Stimulated activated CD4-positive, alpha-beta T cell treated with anti-CD3 and anti-CD28 coated beads, Interleukin-12 subunit alpha, Interleukin-12 subunit beta, amount 100 ng/mL, for 4 hours (primary cell): ENCODE results near the gene EEFSEC.

Source experiments
- DNase-seq: peaks from one replicate; pipeline ENCODE4 v3.0.0-alpha.2; 2020

EEFSEC gene

GRCh38 chr3:128402319-128402718 is 249.0 kb downstream of the EEFSEC start:
- DNase-seq, result no peak

GRCh38 chr3:128402998-128403397 is 249.7 kb downstream of the EEFSEC start:
- DNase-seq, result no peak

- DNase-seq, result no peak
These were observed 251.2 kb downstream of the EEFSEC start for GRCh38 chr3:128404276-128405068.

- DNase-seq, result no peak
These were observed 252.4 kb downstream of the EEFSEC start for GRCh38 chr3:128405554-128406277.

DNA sequence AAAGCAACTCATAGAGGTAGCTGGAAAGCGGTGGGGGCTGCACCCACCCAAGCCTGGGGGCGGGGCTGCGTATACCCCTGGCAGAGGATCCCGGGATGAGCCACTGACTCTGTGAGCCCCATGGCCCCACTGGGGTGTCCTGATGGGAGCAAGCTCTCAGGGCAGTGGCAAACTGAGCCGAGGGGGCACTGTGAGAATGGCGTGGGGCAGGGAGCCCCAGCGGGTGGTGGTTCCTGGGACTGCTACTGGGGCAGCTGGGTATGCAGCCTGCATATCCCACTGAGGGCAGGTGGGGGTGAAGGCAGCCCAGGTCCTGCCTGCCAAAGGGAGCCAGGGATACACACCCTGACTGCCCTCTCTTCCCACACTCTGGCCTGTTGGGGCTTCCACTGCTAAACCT is 254.0 kb downstream of the EEFSEC start:
- DNase-seq, result no peak

DNA sequence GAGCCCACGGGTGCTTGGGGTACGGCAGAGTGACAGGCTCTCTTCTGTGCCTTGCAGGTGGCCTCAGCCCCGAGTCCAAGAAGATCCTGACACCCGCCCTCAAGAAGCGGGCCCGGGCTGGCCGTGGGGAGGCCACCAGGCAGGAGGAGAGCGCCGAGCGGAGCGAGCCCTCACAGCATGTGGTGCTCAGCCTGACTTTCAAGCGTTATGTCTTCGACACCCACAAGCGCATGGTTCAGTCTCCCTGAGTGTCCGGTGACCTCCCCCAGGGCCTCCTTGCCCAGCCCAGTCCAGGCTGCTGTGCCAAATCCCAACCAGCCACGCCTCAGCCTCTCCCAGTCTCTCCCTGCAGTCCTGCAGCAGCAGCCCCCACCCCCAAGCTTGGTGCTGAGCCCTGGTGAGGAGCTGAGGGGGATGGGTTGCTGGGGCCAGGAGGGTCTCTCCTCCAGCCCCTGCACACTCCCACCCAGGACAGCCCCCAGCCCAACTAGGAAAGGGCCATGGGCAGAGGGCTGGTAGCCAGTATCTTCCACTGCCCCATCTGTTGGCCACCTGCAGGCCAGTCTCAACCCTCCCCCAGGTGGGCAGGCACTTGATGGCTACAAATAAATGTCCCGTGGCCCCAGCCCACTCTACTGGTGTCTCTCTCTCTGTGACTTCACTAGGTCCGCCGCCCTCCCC is 254.9 kb downstream of the EEFSEC start:
- no peak for DNase-seq

GRCh38 chr3:128408693-128409623 is 255.7 kb downstream of the EEFSEC start:
- DNase-seq, result no peak

DNA sequence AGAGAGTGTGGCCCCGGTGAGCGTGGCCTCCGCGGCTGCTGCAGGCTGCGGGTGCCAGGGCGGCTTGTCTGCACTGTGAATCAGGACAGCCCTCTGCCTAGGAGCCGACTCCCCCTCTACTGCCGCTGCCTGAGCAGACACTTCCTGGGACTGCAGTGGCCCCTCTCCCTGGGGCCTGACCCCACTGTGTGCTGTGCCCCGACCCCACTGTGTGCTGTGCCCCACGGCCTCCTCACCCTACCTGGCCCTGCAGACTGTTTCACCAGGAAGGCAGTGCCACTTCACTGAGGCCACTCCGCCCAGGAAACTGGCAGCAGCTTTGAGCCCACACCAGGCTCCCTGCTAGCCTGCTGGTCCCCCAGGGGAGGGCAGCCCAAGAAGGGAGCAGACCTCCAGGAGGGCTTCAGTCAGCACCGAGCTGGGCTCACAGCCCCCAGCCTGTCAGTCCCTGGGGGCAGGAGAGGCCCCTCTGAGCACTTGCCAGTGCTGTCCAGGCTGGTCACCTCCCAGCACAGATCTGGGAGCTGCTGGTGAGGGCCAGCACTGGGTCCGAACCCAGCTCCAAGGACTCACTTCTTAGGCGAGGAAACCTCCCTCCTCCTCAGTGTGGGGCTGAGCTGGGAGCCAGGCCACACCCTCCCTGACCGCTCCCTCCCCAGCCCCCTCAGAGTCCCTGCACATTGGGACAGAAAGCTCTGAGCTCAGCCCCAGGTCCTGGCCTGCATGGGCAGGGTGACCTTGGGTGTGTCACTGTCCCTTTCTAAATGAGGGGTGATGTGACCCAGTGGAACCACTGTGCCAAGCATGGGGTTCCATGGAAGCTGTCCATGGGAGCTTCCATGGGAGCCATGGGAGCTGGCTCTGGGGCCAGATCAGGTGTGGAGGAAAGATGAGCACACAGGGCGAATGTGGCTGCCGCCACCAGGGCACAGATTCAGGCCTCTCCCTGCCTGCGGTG is 256.6 kb downstream of the EEFSEC start:
- DNase-seq, result no peak

- DNase-seq, result no peak
These were observed 257.6 kb downstream of the EEFSEC start for GRCh38 chr3:128410669-128411573.

DNA sequence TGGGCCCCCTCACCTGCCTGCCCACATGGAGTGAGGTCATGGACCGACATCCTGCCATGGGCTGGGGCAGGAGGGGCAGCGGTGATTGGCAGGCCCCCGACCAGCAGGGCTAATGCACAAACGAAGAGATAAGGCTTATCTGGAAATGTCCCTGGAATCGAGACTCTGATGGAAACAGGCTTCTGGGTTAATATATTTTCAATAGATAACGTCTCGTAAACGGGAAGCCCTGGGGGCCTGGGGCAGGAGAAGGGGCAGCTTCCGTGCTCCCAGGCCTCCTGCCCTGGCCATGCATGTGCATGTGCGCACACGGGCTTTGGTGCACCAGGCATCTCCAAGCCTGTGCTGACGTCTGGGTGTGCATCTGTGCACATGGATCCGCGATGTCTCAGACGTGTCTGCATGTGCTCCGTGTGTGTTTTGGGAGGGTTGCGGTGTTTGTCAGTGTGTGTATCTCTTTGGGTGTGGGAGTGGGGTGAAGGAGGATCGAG is 258.3 kb downstream of the EEFSEC start:
- DNase-seq, result no peak

DNA sequence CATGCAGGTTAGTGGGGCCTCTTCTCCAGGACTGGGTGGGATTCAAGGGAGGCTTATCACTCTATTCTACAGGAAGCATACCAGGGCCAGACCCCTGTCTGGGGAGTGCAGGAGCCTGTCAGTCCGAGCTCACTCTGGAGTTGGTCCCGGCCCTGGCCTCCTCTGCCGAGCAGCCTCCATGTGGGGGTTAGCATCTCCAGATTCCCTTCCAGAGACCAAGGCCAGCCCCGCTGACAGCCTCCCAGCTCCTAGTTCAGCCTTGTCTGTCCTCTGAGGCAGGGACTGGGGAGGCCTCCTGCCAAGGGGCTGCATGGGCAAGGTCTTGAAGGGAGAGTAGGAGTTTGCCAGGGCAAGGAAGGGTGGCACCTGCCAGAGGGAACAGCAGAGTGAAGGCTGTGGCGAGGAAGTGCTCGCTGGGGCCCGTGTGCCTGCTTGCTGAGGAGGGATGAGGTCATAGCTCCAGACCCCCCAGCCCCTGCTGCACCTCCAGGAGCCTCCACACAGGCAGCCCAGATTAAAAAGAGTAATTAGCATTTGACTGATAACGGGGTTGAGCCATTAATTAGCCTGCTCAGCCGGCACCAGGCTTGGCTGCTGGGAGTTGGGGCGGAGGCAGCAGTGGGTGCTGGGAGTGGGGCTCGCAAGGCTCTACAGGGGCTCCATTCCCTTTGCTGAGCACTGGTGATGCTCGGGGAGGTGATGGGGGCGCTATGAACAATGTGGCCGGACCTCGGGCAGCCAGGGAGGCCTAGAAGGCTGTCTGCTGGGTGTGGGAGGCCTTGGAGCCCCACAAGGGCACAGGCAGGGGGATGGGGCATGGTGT is 259.1 kb downstream of the EEFSEC start:
- no peak for DNase-seq

DNA sequence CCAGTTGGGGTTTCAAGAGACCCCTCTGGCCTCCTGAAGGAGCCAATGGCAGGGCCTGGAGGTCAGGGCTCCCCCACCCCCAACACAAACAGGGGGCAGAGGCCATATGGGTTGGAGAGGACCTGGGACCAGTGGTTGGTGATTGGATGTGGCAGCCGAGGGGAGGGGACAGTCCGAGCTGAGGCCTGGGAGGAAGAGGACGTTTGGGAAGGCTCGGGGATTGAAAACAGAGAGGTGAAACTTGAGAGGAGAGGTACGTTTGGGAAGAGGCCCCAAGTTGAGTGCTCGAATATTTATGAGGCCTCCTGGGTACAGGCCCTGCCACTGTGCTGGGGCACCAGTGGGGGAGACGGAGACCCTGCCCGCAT is 259.7 kb downstream of the EEFSEC start:
- DNase-seq, result no peak

- no peak for DNase-seq
These were observed 260.3 kb downstream of the EEFSEC start for GRCh38 chr3:128413413-128414205.

- DNase-seq, result no peak
These were observed 262.0 kb downstream of the EEFSEC start for GRCh38 chr3:128415200-128415772.

DNA sequence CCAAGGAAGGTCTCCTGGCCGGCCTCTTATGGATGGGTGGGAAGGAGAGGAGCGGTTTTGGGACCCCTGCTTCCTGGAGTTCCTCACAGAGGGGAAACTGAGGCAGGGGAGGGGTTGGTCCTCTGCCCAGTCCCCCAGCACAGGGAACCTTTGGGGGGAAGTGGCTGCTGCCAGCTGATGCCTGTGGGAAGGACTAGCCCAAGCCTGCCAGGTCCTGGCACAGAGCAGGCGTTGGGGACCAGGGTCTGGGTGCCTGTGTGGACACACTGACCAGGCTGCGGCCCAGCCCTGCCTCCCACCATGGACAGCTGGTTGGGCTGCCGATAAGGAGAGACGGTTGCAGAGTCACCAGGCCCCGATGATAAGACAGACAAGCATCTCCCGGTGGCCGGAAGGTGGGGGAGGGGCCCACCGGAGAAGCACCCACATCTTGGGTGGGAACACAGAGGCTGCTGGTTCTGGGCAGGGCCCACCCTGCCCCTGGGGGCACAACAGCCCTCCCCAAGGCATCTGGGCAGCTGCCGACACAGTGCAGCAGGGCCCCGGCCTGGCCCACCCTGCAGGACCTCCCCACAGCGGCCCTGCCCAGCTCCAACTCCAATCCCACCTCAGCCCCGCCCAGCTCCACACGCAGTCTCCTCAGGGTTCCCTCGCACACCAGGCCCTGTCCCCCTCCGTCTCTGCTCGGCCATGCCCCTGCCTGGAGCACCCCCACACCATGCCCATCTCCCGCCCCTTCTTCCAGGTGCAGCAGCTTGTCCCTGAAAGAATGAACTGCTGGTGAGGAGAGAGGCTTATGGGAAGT is 262.7 kb downstream of the EEFSEC start:
- no peak for DNase-seq

GRCh38 chr3:128416578-128417211 is 263.4 kb downstream of the EEFSEC start:
- DNase-seq, result no peak

DNA sequence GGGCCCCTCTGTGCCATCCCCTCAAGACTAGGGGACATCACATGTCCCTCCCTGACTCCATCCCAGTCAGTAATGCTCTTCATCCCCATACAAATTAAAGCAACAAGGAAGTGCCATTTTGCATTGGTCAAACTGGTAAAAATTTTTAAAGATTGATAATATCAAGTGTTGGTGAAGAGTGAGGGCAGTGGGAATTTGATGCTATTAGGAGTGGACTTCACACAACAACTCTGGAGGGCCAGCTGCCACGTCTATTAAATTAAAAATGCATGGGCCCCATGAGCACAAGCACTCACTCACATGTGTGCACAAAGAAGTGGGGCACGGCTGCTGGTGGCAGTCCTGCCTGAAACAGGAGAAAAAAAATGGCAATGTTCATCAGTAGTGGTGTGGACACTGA is 265.6 kb downstream of the EEFSEC start:
- DNase-seq, result no peak
